Spleen (tissue), 11 donors: ENCODE data around the gene UBAC1. TPM values are rescaled to one million over a fixed set of nuclear protein-coding genes. Genes with fewer than 3 reads are reported as not detected.

Experiments
- DNase-seq: peaks from one replicate; pipeline ENCODE4 v3.0.0-alpha.2; 2020
- H3K27ac ChIP-seq, 8 donors: fragments of 200-600 bp; sonication (generic) in 7 of 8; 1 replicate in 4 of 8; 2 replicates in 4 of 8; pipeline versions ENCODE4 v1.5.0 to v1.8.0; 2016 to 2021; ENCODE audit warnings: inconsistent platforms in 4 of 8, mild to moderate bottlenecking in 4 of 8, moderate library complexity in 1 of 8
- H3K27me3 ChIP-seq, 7 donors: fragments of 200-600 bp; sonication (generic) in 6 of 7; replicated peaks in 1 of 7; 1 replicate in 4 of 7; 2 replicates in 3 of 7; pipeline versions ENCODE4 v1.5.0 to v1.8.0; 2016 to 2021; ENCODE audit warnings: inconsistent platforms in 3 of 7, mild to moderate bottlenecking in 1 of 7
- H3K36me3 ChIP-seq, 6 donors: fragments of 200-600 bp; sonication (generic) in 5 of 6; 1 replicate in 4 of 6; 2 replicates in 2 of 6; pipeline versions ENCODE4 v1.5.0 to v1.8.0; 2016 to 2021; ENCODE audit warnings: inconsistent platforms in 2 of 6
- H3K4me1 ChIP-seq, 6 donors: fragments of 200-600 bp; sonication (generic) in 5 of 6; 1 replicate in 3 of 6; 2 replicates in 3 of 6; pipeline versions ENCODE4 v1.5.0 to v1.8.0; 2016 to 2021; ENCODE audit warnings: inconsistent platforms in 3 of 6
- H3K4me3 ChIP-seq, 8 donors: fragments of 200-600 bp; sonication (generic) in 7 of 8; 1 replicate in 4 of 8; 2 replicates in 4 of 8; pipeline versions ENCODE4 v1.5.0 to v1.8.0; 2016 to 2021; ENCODE audit warnings: inconsistent platforms in 4 of 8, mild to moderate bottlenecking in 4 of 8, moderate library complexity in 2 of 8
- H3K9me3 ChIP-seq, 8 donors: fragments of 200-600 bp; sonication (generic) in 7 of 8; 1 replicate in 4 of 8; 2 replicates in 4 of 8; pipeline versions ENCODE4 v1.5.0 to v1.8.0; 2016 to 2021; ENCODE audit warnings: inconsistent platforms in 4 of 8
- POLR2A ChIP-seq, 3 donors: fragments of 450-650 bp; IDR thresholded peaks; one replicate each; pipeline ENCODE4 v1.5.1; 2017; ENCODE audit warnings: antibody characterized with exemption in 3 of 3, mild to moderate bottlenecking in 1 of 3
- POLR2AphosphoS5 ChIP-seq, 3 donors: sonication (generic); formaldehyde crosslinking; IDR thresholded peaks; one replicate each; pipeline ENCODE4 v1.5.1; 2017; ENCODE audit warnings: antibody characterized with exemption in 3 of 3
- WGBS, 5 donors: extraction: QIAGEN DNeasy Blood & Tissue Kit in 3 of 5; methylation state at CpG; one replicate each; pipeline versions ENCODE4 v1.1.5 to v1.1.7; 2013 to 2018; 5-methylcytosine and 5-hydroxymethylcytosine counted together
- intact Hi-C: fragments of 100-400 bp; cut with DNase I; formaldehyde crosslinking; loops from one replicate; pipeline ENCODE4 v1.15.0; 2023; ENCODE audit warnings: low total_unique reads
- polyA plus RNA-seq, 3 donors: library from polyadenylated mRNA; stranded (reverse); fragments of 200-250 nt; gene quantifications; one replicate each; pipeline ENCODE4 v1.2.1, GENCODE V29; 2013
- total RNA-seq, 7 donors: library from RNA; depleted of rRNA in 3 of 7; stranded (reverse); fragments of >200 nt in 3 of 7; fragmentation: NEBNext Ultra II Directional in 4 of 7; extraction: Animal tissue kit (Norgen Biotek cat#: 25700) in 4 of 7; gene quantifications; one replicate each; pipeline versions ENCODE4 v1.1.0 to v1.2.1, GENCODE V29; 2016 to 2021
- TF ChIP-seq, protein P1 (sequence below), 11 experiments: fragments of 200-600 bp in 7 of 11; fragments of 450-650 bp in 4 of 11; sonication (generic) in 4 of 11; IDR thresholded peaks in 8 of 11; conservative IDR thresholded peaks in 3 of 11; 1 replicate in 7 of 11; 2 replicates in 4 of 11; pipeline versions ENCODE4 v1.4.0 to v1.8.0; 2016 to 2021; ENCODE audit warnings: antibody characterized with exemption in 11 of 11, inconsistent platforms in 4 of 11, mild to moderate bottlenecking in 1 of 11
- donor health status: healthy with polysubstance abuse.
- donor health status: DM: no; HTN: no; CAD: no; lungs with moderate emphysema.
- donor health status: DM: no; HTN: no; CAD: no.
- donor health status: Bipolar disorder and iron deficiency.
- donor health status: healthy.
- donor health status: DM: no; HTN: no; CAD: no.
- donor health status: DM: yes; HTN: yes; CAD: no.

The UBAC1 gene
- total and polyA plus RNA-seq, 10 donors: 28.0 to 45.8 (median 34.5) TPM

DNA sequence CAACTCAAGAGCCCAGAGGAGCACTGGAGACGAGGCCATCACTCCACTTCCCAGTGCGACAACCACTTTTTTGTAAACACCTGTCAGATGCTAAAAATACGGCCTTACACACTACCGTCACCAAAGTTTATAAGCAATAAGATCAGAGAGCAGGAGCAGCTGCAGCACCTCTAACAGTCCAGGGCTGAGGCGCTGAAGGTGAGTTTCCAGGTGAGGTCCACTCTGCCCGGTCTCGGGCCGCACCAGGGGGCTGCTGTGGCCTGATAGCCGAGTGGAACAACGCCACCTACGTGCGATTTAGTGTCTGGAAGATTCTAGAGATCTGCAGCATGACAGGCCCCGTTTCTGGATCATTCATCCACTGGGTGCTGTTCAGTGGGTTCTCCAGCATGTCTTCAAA is 28.1 kb downstream of the UBAC1 start:
- H3K27me3 ChIP-seq: no peaks in the 10 kb centered on the region
- TF ChIP-seq POLR2AphosphoS5 (IDR thresholded peaks at IDR 0.05): no peak
- no peak for TF ChIP-seq POLR2A (IDR thresholded peaks at IDR 0.05)
- TF ChIP-seq, protein P1, sequence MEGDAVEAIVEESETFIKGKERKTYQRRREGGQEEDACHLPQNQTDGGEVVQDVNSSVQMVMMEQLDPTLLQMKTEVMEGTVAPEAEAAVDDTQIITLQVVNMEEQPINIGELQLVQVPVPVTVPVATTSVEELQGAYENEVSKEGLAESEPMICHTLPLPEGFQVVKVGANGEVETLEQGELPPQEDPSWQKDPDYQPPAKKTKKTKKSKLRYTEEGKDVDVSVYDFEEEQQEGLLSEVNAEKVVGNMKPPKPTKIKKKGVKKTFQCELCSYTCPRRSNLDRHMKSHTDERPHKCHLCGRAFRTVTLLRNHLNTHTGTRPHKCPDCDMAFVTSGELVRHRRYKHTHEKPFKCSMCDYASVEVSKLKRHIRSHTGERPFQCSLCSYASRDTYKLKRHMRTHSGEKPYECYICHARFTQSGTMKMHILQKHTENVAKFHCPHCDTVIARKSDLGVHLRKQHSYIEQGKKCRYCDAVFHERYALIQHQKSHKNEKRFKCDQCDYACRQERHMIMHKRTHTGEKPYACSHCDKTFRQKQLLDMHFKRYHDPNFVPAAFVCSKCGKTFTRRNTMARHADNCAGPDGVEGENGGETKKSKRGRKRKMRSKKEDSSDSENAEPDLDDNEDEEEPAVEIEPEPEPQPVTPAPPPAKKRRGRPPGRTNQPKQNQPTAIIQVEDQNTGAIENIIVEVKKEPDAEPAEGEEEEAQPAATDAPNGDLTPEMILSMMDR (IDR thresholded peaks at IDR 0.05 in 8 of 11, conservative IDR thresholded peaks at IDR 0.05 in 3 of 11): no peak
- intact Hi-C loops: no loop called here
- H3K4me3 ChIP-seq: no peak overlapping the region
- DNase-seq: no peak
- no peak overlapping the region for H3K27ac ChIP-seq
- peaks cover 0 to 97% (median 59%) of the 10 kb centered on the region in 6 donors for H3K36me3 ChIP-seq
- H3K9me3 ChIP-seq: peaks cover 0 to 6% (median 0%) of the 10 kb centered on the region in 8 donors
- WGBS, 5 donors: 92 to 97% (median 96%) methylated on average over 13 of the region's 13 CpGs
- H3K4me1 ChIP-seq: no peaks in the 10 kb centered on the region

GRCh38 chr9:135932656-135933055 is 28.5 kb downstream of the UBAC1 start:
- H3K27ac ChIP-seq: no peak overlapping the region
- 93 to 97% (median 96%) methylated on average over 18 of the region's 18 CpGs for WGBS, 5 donors
- peaks cover 0 to 93% (median 55%) of the 10 kb centered on the region in 6 donors for H3K36me3 ChIP-seq
- H3K27me3 ChIP-seq: no peaks in the 10 kb centered on the region
- TF ChIP-seq, protein P1 (IDR thresholded peaks at IDR 0.05 in 8 of 11, conservative IDR thresholded peaks at IDR 0.05 in 3 of 11): no peak
- DNase-seq: no peak
- H3K4me1 ChIP-seq: peaks cover 0 to 1% (median under 1%) of the 10 kb centered on the region in 6 donors
- H3K4me3 ChIP-seq: no peak overlapping the region
- H3K9me3 ChIP-seq: peaks cover 0 to 6% (median 0%) of the 10 kb centered on the region in 8 donors
- intact Hi-C loops: no loop called here

- intact Hi-C loops: no loop called here
- Histone ChIP-seq H3K9me3 (peaks cover 0 to 5% (median 0%) of the 10 kb centered on the region in 8 donors), H3K27ac (no peak overlapping the region), H3K36me3 (peaks cover 0 to 88% (median 46%) of the 10 kb centered on the region in 6 donors), H3K4me1 (peaks cover 0 to 13% (median 4%) of the 10 kb centered on the region in 6 donors), H3K27me3 (no peaks in the 10 kb centered on the region), H3K4me3 (no peak overlapping the region)
- TF ChIP-seq POLR2AphosphoS5 (IDR thresholded peaks at IDR 0.05) (no peak), POLR2A (IDR thresholded peaks at IDR 0.05) (no peak)
- TF ChIP-seq, protein P1 (IDR thresholded peaks at IDR 0.05 in 8 of 11, conservative IDR thresholded peaks at IDR 0.05 in 3 of 11): no peak
- WGBS, 5 donors: 89 to 95% (median 93%) methylated on average over 24 to 31 of the region's 31 CpGs
- no peak for DNase-seq
Measured at GRCh38 chr9:135931349-135931820, 29.8 kb downstream of the UBAC1 start.

DNA sequence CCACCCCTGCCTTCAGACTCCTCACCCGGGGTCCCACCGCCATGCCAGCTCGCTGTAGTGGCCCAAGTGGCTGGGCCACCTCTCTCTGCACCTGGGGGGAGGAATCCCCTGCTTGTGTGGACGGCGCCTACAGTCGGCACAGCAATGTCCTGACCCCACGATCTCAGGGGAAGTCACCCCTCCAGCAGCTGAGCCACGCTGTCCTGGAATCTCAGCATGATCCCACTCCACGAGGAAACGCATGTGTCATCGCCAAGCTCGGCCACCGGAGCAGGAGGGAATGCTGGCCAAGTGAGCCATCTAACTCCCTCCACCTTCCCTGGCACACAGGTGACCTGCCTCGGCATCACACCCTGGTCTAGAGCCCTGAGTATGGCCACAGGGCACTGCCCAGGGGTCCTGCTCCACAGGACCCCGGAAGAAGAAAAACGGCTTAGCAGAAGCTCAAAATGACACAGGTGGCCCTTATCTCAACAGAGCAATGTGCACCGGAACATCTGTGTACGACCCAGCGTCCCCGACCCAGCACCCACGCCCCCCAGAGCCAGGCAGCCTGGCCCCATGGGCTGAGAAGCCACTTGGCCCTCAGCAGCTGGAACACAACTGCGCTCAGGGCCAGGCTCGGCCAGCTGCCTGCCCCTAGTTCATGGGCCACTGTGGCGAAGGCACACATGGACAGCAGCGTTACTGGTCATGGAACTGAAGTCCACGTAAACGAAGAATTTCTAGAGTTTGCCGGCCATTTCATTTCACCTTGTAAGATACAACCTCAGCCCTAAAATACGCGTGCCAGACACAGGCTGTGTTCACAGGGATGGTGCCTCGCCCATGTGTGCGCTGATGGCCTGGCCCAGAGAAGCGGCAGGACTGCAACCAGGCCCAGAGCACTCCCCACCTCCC is 30.5 kb downstream of the UBAC1 start:
- Histone ChIP-seq H3K27ac (no peak overlapping the region), H3K4me1 (peaks cover 0 to 20% (median 4%) of the 10 kb centered on the region in 6 donors), H3K27me3 (no peaks in the 10 kb centered on the region), H3K9me3 (no peaks in the 10 kb centered on the region), H3K36me3 (peaks cover 0 to 88% (median 40%) of the 10 kb centered on the region in 6 donors), H3K4me3 (no peak overlapping the region)
- TF ChIP-seq POLR2AphosphoS5 (IDR thresholded peaks at IDR 0.05) (no peak), POLR2A (IDR thresholded peaks at IDR 0.05) (no peak)
- TF ChIP-seq, protein P1 (IDR thresholded peaks at IDR 0.05 in 8 of 11, conservative IDR thresholded peaks at IDR 0.05 in 3 of 11): no peak
- DNase-seq: no peak
- 95 to 97% (median 97%) methylated on average over 20 to 33 of the region's 33 CpGs for WGBS, 5 donors
- intact Hi-C loops: no loop called here
